GM18519 (cell line): ENCODE measurements around the gene CACNA1E.

Experiments used
- ATAC-seq: cut with Tn5 transposase; IDR thresholded peaks from one replicate; pipeline ENCODE4 v1.9.1; 2021; ENCODE audit warnings: mild to moderate bottlenecking, moderate library complexity; ENCODE audit not compliant: unreplicated experiment, low FRiP score

Gene CACNA1E

DNA sequence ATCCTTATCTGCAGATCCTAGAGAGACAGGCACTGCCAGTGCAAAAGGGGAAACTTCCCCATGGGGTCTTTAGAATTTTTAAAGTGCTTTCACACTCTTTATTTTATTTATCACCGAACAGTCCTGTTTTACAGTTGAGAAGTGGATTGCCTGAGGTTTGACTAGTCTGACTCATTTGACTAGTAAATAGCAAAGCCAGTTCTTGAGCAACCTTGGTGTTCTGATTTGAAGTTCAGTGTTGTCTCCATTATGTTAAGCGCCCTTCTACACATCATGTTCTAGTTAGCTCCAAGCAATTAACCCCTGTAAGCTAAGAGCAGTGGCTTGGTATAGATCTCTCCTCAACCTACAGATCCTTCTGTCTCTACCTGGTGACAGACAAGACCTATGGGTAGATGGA lies 262.9 kb downstream of the CACNA1E start:
- ATAC-seq: no peak

DNA sequence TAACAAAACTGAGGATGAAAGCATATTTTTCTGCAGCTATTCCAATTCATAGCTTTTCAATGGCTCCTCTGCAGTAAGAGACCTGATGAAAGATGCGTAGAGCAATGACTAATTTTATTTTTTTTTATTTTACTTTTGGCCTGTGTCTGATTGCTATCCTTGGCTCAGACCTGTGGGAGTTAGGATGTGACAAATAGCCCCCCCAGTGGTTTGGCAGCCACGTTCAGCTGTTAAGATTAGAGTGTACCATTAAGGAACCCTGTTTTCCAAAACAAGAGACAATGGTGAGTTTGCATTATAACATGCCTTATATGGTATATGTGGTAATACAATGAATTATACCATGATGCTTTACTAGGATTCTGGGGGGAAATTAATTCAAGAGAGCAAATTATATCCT lies 264.7 kb downstream of the CACNA1E start:
- no peak for ATAC-seq

DNA sequence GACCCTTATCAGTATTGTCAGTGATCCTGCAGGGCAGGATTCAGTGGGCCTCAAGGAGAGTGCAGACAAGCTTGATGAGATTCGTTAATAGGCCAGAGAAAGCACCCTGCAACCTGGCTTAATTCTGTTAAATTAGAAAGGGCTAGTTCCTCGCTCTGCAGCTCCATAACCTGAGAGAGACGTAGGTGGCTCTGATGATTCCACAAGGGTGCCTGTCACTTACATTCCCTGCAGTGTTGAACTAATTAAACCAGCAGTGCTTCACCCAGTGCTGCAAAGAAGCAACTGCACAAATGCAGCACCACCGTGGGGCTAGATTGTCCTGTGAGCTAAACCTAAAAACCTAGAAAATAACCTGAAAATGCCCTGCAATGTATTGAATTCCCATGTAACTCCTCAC lies 270.8 kb downstream of the CACNA1E start:
- no peak for ATAC-seq

DNA sequence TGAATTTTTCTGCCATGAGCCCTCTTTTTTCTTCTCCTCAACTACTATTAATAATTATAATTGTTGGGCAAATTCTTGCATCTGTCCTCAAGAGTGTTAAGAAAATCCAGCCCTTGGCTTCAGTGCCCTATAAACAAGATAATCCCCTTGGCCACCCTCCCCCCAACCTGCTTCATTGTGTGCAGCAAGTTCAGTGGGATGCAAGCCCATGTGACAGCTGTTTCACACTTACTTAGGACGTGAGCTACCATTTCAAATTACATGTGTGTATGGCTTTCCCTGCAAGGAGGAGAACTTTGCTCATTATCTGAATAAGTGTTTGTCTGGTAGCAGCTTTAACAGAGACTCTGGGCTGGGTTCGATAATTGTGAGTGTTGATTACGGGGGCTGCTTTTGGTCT lies 276.2 kb downstream of the CACNA1E start:
- no peak for ATAC-seq

DNA sequence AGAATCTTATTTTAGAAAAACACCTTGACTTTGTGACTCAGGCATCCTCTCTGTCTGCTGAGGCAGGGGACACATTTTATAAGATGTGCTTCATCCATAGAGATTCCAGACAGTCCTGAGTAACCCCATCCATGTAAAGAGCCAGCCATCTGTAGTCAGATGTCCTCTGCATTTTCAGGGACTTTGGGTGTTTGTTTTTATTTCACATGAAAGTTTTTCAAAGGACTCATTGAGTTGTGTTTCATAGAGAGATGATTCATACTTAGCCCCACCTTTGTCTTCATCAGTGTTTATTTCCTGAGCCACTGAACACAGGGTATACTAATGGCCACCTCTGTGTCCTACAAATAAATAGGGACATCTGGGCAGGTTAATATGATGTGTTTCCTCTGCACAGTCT lies 280.4 kb downstream of the CACNA1E start:
- ATAC-seq: no peak

DNA sequence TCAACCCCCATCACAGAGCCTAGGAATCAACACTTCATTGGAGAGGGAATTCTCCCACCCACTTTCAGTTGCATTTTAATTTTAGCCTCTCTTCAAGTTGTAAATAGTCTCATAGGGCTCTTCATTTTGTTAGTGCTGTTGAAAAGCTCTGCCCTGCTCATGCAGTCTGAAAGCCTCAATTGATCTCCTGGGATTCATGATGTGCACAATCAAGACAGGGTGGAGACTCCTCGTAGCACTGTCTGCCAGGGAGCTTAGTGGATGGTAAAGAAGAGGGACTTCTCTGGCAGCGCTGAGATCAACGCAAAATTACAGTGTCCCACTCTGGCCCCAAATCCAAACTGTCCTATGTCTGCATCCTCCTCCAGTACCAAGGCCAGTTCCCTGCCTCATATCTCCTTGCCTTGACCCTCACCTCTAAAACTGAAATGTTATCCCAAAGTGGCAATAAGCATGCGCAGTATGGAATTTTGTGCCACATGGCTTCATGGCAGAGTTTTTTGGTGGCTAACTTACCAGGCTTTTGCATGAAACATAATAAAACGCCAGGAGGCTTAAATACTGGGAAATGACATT lies 282.2 kb downstream of the CACNA1E start:
- no peak for ATAC-seq

DNA sequence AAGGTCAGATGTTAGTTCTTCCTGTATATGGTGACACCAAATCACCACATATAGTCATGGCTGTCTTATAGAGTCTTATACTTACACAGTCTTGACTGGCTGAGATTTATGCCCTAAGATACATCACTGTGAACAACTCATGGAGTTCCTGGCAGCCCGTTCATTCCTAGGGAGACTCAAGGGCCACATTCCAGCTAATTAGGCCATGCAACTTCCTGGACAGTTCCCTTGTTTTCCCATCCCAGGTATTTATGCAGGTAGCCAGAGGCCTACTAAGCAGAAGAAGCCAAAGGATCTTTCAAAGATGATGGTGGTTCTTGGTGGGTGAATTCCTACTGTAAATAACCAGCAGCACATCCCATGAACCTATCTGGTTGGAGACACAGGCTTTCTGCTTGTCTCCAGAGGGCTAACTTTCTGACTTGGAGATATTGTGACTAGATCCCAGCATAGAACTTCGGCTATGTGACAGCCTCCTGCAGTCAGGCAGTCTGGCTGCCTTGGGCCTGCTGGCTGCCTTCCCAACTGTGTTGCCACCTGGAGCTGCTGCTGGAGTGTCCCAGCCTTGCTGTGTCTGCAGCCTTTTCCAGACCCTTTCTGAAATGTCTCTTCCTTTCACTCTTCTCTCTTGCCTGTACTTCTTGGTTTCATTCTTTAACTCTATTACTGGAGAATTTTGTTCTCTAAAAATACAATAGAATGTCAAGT lies 283.8 kb downstream of the CACNA1E start:
- ATAC-seq: no peak

DNA sequence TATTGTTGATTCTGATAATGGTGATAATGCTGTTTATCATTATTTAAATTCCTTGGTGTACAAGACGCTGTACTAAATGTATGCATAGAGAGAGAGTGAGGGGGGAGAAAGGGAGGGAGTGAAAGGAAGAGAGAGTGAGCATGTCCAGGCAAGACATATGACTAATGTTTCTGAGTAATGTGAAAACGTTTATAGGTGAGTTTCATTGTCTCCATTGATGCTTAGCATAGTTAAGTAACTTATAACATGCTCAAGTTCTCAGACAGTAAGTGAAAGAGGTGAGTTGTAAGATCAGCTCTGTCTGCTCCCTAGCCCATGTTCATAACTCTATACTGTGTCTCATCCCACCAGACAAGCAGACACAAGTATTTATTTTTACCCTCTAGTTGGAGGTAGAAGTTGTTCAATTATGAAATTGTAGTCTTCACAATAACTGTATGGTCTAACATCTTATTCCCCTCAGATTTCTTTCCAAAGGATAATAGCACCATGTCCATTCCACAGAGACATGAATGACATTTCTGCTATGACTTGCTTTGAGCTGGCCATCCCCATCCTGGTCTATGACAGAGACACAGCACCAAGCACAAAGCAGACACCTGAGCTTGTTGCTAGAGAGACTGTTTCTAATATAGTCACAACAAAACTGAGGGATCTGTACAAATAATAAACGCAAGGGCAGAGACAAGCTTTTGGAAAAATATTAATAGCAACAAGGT lies 285.1 kb downstream of the CACNA1E start:
- no peak for ATAC-seq

DNA sequence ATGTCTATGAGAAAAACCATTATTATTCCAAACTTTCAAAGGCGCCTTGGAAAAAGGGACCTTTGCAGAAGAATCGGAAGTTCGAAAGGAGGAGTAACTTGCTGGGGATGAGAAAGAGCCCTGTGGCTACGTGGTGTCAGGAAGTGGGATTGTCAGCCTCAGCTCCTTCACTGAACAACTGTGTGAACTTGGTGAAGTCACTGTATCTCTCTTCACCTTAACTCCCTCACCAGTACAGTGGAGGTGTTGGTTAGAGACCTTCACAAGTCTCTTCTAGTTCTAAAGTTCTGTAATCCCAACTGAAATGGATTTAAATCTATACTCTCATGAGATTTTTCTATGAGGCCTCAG lies 285.6 kb downstream of the CACNA1E start:
- no peak for ATAC-seq

DNA sequence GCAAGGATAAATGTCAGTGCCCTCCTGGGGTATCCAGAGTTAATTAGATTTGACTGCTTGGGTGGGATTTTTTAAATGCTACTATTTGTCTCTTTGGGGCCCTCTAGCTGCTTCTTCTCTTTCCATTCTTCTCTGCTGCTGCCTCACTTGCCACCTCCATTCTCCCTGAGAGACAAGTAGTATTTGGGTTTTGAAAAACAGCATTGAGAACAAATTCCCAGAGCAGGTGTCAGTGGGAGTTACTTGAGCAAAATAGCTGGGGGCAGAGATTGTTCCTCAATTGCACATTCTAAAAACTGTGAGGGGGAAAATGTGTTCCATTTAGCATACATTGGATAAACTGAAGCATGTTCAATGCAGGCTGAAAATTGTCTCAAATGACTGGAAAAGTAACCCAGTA lies 286.5 kb downstream of the CACNA1E start:
- no peak for ATAC-seq

DNA sequence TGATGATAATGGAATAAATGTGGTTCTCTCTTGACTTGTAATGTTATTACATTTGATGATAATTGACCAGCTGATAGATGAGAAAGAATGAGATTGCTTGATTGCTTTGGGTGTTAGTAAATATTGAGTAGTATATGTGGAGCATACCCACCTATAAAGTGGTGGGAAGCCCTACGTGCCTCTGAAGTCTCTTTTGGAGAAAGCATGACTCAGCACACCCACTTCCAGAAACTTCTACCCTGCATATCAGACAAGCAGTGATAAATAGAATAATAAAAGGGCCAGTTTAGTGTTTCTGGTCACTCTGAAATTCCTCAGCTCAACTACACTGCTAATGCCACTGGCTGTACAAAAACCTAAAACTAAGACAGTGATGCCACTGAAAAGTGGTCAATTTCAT lies 289.4 kb downstream of the CACNA1E start:
- no peak for ATAC-seq

DNA sequence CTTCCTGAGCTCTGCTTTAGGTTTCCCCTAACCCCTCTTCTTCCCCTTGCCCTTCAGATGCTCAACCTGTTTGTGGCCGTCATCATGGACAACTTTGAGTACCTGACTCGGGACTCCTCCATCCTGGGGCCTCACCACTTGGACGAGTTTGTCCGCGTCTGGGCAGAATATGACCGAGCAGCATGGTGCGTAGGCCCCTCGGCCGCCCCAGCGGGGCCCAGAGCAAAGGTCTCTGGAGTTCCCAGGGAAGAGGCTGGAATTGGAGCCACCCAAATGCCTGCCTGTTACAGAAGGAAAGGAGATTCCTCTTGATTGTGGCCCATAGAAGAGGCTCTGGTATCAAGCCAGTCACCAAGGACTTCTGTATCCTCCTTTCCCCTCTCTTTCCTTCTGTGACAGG lies 292.7 kb downstream of the CACNA1E start:
- ATAC-seq: no peak

DNA sequence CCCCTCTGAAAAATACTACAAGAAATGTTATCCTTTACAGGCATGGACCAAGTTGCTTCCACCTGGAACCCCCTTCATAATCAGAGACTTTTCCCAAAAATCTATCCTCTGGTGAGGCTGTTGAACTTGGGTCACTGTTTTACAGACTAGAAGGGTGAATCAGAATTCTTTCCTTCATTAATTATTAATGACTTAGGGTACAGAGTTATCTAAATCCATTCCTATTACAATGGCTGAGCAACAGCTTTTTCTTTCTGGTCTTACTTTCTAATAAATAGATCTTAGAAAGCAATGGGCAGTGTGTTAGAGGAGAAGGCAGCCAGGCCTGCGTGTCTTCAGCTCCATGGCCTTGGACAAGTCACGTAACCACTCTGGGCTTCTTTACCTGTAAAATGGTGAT lies 294.0 kb downstream of the CACNA1E start:
- no peak for ATAC-seq

DNA sequence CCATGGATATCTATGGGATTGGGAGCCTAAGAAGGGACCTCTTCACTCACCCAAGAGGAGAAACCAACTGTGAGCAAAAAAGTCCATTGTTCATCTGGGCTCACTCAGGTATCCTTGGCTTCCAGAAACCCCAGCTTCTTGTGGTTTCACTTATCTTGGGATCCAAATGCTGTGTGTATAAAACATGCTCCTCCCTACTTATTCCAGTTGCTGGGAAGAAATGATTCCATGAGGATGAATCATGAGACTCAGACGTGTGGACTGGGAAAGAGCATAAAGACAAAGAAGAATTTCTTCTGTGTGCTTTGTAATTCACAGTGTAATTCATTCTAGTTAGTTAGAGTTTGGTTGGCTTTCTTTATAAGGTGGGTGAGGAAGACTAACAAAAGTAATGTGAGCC lies 294.5 kb downstream of the CACNA1E start:
- no peak for ATAC-seq

DNA sequence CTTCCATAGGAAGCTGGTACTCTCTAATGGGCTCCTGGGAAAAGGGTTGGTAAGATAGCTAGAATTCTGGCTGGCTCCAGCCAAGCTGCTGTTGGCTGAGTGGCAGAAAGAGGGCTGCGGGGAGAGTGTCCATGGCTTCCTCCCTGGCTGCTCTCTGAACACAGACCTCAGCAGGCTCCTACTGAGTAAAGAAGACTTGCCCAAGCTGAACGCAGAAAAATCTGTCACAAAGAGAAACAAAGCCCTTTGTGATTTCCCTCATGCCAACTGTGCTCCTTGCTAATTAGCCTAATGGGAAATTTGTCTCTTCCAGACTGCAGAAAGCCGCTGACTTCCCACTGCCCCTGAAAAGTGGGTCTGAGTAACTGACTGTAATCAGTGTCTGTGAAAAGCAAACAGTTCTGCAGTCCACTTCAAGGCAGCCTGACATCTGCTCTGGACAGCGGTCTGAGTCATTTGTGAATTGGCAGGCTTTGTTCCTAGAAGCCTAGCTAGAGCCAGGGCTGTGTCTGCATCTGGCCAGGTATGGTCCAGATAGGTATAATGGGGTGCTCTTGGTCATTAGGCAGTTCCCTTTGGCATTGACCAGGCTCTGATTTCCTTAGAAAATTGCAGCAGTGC lies 295.4 kb downstream of the CACNA1E start:
- ATAC-seq: no peak

DNA sequence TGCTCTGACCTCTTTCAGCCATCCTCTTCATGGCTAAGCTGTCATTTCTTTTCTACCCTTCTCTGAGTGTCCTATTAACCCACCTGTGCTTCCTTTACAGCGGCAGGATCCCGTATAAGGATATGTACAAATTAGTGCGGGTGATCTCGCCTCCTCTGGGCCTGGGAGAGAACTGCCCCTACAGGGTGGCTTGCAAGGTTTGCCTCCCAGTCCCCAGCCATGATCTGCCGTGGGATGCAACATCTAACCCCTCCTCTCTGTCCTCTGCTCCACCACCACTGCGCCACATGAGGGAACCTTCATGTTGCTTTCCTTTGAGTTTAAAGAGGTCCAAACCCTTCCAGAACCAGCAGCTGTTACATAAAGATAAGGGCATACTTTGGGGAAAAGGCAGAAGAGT lies 296.0 kb downstream of the CACNA1E start:
- ATAC-seq: no peak

DNA sequence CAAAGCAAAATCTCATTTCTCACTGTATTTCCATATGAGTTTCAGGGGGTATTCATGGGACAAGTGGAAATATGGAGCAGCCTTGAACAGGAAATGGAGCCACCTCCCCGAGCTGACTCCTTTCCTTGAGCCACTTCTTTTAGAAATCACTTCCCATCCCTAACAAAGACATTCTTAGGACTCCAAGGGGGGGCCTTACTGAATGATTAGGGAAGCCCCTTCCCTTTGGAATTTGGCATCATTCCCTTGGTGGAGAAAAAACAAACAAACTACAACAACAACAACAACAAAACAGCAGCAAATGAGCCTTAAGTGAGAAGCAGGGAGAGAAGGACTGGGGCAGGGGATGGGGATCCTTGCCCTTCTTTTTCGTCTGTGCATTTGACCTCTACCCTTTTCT lies 299.9 kb downstream of the CACNA1E start:
- ATAC-seq: no peak

DNA sequence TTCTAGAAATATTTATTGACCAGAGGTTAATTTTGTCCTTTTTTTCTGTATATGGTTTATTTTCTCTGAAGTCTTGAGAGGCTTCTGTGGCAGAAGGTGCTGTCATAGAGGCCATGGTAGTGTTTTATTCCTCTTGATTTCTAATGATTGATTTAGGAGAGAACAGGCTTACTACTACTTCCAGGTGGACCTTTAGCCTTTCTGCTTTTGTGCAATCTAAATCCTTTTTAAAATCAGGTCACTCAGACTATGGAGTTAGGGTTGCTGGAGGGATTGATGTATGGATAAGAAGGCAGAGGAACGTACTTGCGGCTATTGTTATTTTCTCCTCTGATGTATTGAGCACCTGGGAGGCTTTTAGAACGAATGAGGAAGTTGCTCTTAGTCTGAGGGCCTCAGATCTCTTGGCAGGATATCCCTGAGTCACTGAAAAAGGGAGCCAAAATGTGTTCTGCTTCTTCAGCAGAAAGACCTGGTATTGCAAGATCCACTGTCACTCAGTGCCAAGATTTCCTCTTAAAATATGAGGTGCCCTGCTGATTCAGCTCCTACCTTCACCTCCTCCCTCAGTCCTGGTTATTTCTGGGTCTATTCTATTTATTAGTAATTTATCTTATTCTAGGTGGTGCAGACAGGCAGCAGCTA lies 300.8 kb downstream of the CACNA1E start:
- no peak for ATAC-seq

DNA sequence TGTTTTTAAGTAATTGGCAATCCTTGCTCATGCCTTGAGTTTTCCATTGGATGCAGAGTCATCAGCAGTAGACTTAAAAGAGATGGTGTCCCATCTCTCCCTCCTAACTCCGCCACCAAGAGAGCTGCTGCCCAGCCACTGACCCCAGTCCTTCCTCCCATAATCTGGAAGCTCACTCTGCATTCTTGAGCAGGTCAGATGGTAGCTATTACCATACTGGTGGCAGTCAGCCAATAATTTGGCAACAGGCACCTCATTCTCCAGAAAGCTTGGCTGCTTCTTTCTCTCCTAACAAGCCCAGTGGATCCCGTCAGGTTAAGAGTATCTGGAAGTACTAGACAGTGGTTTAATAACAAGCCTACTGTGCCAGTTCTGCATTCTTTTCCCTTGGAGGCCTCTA lies 306.1 kb downstream of the CACNA1E start:
- ATAC-seq: no peak

DNA sequence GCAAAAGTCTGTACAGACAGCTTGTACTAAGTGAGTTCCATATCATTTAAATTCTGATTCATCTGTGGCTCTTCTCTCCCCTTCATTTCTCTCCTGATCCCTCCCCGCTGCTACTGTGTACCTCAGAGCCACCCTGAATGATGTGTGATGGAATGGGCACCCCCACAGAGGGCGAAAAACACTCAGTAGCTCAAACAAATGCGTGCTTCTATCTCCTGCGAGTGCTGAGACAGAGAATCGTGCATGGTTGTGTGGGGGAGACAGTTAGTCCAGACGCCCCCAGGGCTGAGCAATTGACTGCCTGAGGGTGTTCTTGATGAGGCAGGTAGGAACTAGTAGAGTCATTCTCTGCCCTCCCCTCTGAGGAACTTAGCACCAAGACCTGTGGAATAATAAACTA lies 308.4 kb downstream of the CACNA1E start:
- no peak for ATAC-seq

DNA sequence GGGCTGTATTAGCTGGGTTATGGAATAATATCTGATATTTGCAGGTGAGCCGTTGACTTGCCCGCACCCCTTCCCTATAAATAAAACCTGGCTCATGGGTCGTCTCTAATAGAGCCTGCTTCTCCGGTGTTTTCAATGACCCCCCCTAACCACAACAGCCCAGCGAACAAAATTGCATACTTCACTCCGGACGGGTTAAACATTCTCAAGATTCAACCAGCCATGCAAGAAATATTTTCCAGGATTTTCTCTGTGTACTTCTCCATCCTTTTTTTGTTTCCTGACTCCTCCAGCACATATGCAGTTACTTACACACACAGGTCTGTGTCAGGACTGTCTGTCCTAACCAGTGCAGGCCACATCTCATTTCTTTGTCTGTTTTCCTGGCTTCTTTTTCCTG lies 310.5 kb downstream of the CACNA1E start:
- ATAC-seq: no peak
